ENCODE data around the gene FBXL13.

The FBXL13 gene

DNA sequence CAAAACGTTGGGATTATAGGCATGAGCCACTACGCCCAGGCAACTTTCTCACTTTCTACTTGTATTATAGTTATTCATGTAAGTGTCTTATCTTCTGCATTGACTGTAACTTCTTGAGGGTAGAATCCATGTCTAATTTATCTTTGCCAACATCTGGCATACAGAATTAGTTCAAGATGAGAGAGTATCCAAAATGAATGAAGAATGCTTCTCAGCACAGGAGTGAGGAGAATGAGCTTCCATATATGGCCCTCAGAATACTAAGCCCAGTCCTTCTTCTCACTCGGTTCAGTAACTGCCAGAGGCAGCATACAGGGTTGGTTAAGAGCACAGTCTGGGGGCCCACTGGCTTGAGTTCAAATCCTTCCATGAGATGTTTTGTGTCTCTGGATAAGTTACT lies 236.8 kb downstream of the FBXL13 start:
- in situ Hi-C loops (cut with HindIII; ENCODE audit: low sequenced_read_pairs), result no loop called here
- no peak overlapping the region for H3K4me3 ChIP-seq (ENCODE audit: low read depth, low read length)
- no peak for DNase-seq (ENCODE audit: low read depth)
- TF ChIP-seq, protein P1, sequence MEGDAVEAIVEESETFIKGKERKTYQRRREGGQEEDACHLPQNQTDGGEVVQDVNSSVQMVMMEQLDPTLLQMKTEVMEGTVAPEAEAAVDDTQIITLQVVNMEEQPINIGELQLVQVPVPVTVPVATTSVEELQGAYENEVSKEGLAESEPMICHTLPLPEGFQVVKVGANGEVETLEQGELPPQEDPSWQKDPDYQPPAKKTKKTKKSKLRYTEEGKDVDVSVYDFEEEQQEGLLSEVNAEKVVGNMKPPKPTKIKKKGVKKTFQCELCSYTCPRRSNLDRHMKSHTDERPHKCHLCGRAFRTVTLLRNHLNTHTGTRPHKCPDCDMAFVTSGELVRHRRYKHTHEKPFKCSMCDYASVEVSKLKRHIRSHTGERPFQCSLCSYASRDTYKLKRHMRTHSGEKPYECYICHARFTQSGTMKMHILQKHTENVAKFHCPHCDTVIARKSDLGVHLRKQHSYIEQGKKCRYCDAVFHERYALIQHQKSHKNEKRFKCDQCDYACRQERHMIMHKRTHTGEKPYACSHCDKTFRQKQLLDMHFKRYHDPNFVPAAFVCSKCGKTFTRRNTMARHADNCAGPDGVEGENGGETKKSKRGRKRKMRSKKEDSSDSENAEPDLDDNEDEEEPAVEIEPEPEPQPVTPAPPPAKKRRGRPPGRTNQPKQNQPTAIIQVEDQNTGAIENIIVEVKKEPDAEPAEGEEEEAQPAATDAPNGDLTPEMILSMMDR (IDR thresholded peaks at IDR 0.05; ENCODE audit: low read depth, low read length, missing control alignments), result no peak

DNA sequence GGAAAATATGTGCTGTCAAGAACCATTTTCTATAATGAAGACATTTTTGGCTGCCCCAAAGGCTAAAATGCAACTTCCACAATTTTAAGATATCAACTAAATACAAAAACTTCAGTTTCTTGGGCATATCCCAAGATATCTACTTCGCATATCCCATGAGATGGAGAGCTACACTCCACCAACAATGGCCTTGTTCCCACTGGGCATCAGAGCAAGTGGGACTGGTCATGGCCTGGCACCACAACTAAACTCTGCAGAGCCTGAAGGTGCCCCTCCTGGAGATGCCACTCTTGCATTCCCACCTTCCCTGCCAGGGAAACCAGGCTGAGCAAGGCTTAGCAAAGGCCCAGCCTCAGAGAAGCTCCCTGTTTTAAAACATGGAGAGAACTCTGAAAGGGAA lies 237.6 kb downstream of the FBXL13 start:
- DNase-seq (ENCODE audit: low read depth), result no peak
- TF ChIP-seq, protein P1 (IDR thresholded peaks at IDR 0.05; ENCODE audit: low read depth, low read length, missing control alignments), result no peak
- in situ Hi-C loops (cut with HindIII; ENCODE audit: low sequenced_read_pairs), result no loop called here
- no peak overlapping the region for H3K4me3 ChIP-seq (ENCODE audit: low read depth, low read length)

DNA sequence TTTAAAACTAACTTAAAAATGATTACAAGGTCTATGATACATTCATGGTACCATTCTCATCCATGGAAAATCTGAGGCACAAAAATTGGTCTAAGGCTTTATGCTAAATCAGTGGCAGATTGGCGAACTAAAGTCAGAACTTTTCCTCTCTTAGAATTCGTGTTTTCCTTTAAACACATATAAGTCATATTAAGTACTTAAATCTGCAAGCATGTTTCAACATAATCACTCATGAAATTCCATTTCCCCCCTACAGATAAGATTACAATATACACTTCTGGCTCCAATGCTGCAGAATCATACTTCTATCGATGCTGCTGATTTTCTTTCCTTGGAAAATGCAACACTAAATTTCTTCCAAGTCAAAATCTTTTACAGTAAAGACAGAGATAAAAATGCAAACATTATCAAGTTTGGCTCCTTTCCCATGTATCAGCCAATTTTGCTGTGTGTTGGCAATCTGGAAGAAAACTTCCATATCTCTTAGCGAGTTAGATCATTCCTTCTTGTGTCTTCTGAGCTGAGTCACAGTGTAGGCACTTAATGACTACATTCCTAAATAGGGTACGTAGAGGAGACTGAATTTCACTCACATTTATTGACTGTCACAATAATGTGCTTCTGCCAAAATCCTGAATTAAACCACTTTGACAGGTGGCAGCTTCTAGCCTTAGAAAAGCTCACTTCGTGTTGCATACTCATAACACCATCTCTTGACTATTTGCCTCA lies 238.2 kb downstream of the FBXL13 start:
- peak; percentile 61 for DNase-seq (ENCODE audit: low read depth)
- in situ Hi-C loops (cut with HindIII; ENCODE audit: low sequenced_read_pairs), result no loop called here
- TF ChIP-seq, protein P1 (IDR thresholded peaks at IDR 0.05; ENCODE audit: low read depth, low read length, missing control alignments), result no peak
- H3K4me3 ChIP-seq (ENCODE audit: low read depth, low read length), result no peak overlapping the region

DNA sequence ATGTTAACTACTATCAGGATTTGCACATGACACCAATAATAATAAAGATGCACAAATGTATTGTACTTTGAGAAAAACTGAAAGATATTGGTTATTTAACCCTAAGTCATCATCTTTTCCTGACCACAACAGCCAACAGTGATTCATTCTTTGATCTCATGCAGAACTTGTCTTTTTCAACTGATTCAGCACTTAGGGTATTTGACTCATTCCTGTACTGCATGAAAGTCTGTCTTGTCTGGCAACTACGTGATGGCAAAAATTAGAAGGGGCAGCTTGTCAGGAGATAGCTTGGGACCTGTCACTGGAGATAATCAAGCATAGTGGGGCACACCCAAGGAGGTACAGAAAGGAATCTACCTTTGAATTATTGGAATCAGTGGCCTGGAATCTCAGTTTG lies 239.6 kb downstream of the FBXL13 start:
- no peak overlapping the region for H3K4me3 ChIP-seq (ENCODE audit: low read depth, low read length)
- in situ Hi-C loops (cut with HindIII; ENCODE audit: low sequenced_read_pairs), result no loop called here
- DNase-seq (ENCODE audit: low read depth), result peak; percentile 72
- TF ChIP-seq, protein P1 (IDR thresholded peaks at IDR 0.05; ENCODE audit: low read depth, low read length, missing control alignments), result no peak

DNA sequence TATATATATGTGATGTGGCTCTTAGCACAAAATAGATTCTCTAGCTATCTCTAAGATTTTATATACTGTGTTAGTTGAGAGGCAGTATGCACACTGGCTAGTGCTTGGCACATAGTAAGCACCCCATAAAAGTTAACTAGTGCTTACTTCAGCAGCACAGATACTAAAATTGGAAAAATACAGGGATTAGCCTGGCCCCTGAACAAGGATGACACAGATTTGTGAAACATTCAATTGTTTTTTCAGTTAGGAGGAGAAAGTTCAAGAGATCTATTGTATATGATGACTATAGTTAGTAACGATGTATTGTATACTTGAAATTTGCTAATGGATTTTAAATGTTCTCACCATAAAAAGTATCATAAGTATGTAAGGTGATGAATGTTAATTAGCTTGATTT lies 240.1 kb downstream of the FBXL13 start:
- no peak for DNase-seq (ENCODE audit: low read depth)
- in situ Hi-C loops (cut with HindIII; ENCODE audit: low sequenced_read_pairs), result no loop called here
- TF ChIP-seq, protein P1 (IDR thresholded peaks at IDR 0.05; ENCODE audit: low read depth, low read length, missing control alignments), result no peak

DNA sequence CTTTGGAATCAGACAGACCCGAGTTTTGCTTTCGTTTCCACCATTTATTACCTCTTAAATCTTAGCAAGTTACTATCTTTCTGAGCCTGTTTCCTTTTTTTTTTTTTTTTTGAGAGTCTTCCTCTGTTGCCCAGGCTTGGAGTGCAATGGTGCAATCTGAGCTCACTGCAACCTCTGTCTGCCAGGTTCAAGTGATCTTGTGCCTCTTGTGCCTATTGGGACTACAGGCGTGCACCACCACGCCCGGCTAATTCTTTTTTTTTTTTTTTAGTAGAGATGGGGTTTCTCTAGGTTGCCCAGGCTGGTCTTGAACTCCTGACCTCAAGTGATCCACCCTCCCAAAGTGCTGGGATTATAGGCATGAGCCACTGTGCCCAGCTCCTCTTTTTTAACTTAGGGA lies 241.3 kb downstream of the FBXL13 start:
- TF ChIP-seq, protein P1 (IDR thresholded peaks at IDR 0.05; ENCODE audit: low read depth, low read length, missing control alignments), result no peak
- no peak for DNase-seq (ENCODE audit: low read depth)
- H3K4me3 ChIP-seq (ENCODE audit: low read depth, low read length), result no peak overlapping the region
- in situ Hi-C loops (cut with HindIII; ENCODE audit: low sequenced_read_pairs), result no loop called here

More for the DNA sequence above, 240.1 kb downstream of the FBXL13 start:
- H3K4me3 ChIP-seq (ENCODE audit: low read depth, low read length), result no peak overlapping the region
